Measurements from ENCODE around the gene PC.

Gene PC

GRCh38 chr11:66864924-66865697 is 93.1 kb downstream of the PC start:
- no peak for DNase-seq (ENCODE audit: low read depth)

GRCh38 chr11:66864172-66864901 is 93.8 kb downstream of the PC start:
- no peak for DNase-seq (ENCODE audit: low read depth)

GRCh38 chr11:66863428-66864125 is 94.6 kb downstream of the PC start:
- no peak for DNase-seq (ENCODE audit: low read depth)

- no peak for DNase-seq (ENCODE audit: low read depth)
These were observed 95.6 kb downstream of the PC start for GRCh38 chr11:66862559-66863037.

- DNase-seq (ENCODE audit: low read depth), result no peak
These were observed 96.2 kb downstream of the PC start for GRCh38 chr11:66861774-66862558.

GRCh38 chr11:66861038-66861773 is 97.0 kb downstream of the PC start:
- DNase-seq (ENCODE audit: low read depth), result no peak

GRCh38 chr11:66860449-66860831 is 97.7 kb downstream of the PC start:
- DNase-seq (ENCODE audit: low read depth), result no peak

- no peak for DNase-seq (ENCODE audit: low read depth)
These were observed 98.3 kb downstream of the PC start for GRCh38 chr11:66859686-66860448.

GRCh38 chr11:66858939-66859685 is 99.1 kb downstream of the PC start:
- no peak for DNase-seq (ENCODE audit: low read depth)

- no peak for DNase-seq (ENCODE audit: low read depth)
These were observed 99.8 kb downstream of the PC start for GRCh38 chr11:66858186-66858938.

GRCh38 chr11:66857927-66858185 is 100.3 kb downstream of the PC start:
- no peak for DNase-seq (ENCODE audit: low read depth)

- no peak for DNase-seq (ENCODE audit: low read depth)
These were observed 100.8 kb downstream of the PC start for GRCh38 chr11:66857234-66857926.

- peak; percentile 12 for DNase-seq (ENCODE audit: low read depth)
These were observed 101.5 kb downstream of the PC start, which contains the start of gene LRFN4 for GRCh38 chr11:66856496-66857233. LRFN4 (plus strand) TSS chr11:66857064; CDS start chr11:66857745, 681 bp downstream.

- peak; percentile 64 for DNase-seq (ENCODE audit: low read depth)
These were observed 102.3 kb downstream of the PC start for GRCh38 chr11:66855574-66856495.

- no peak for DNase-seq (ENCODE audit: low read depth)
These were observed 103.4 kb downstream of the PC start for GRCh38 chr11:66854729-66855211.

- DNase-seq (ENCODE audit: low read depth), result no peak
These were observed 103.9 kb downstream of the PC start for GRCh38 chr11:66854231-66854661.
